IMR-90 (cell line): ENCODE data around the gene PRR23E. TPM values are rescaled to one million over a fixed set of nuclear protein-coding genes. Genes with fewer than 3 reads are reported as not detected.

Experiments
- ATAC-seq: fragments of 200-7000 bp; cut with Tn5 transposase; 2 replicates; pipeline ENCODE4 v1.9.1; 2020; ENCODE audit warnings: low read depth, mild to moderate bottlenecking, moderate library complexity
- BruUV-seq: library from RNA; stranded (reverse); fragments of 400-500 nt; replicated peaks from 2 replicates; lab custom pipeline; 2021; lab: Mats Ljungman, UMichigan
- CTCF ChIA-PET: fragments of 300-600 bp; formaldehyde crosslinking; extraction: SDS; loops from one replicate; lab custom pipeline; 2021; ENCODE audit warnings: antibody characterized with exemption; lab: Yijun Ruan, JAX
- POLR2A ChIA-PET: fragments of 300-600 bp; sonication (Branson Sonifier 250); formaldehyde crosslinking; loops from one replicate; lab custom pipeline; 2022; ENCODE audit warnings: antibody characterized with exemption; ENCODE audit not compliant: unreplicated experiment; lab: Charles Lee
- DNase-seq: peaks from one replicate; pipeline ENCODE4 v3.0.0; 2013
- H2AFZ ChIP-seq: replicated peaks from 2 replicates; pipeline ENCODE3; 2013; ENCODE audit warnings: low read length, mild to moderate bottlenecking; ENCODE audit not compliant: poor library complexity
- H2AK5ac ChIP-seq: 2 replicates; pipeline ENCODE4 v1.6.1; 2013; ENCODE audit warnings: low read depth, low read length, inconsistent platforms
- H2AK9ac ChIP-seq: replicated peaks from 2 replicates; pipeline ENCODE3; 2013; ENCODE audit warnings: mild to moderate bottlenecking, low read depth, low read length, moderate library complexity; ENCODE audit not compliant: poor library complexity
- H2BK120ac ChIP-seq: 2 replicates; pipeline ENCODE4 v1.6.1; 2013; ENCODE audit warnings: low read depth, low read length, inconsistent platforms
- H2BK15ac ChIP-seq: 3 replicates; pipeline ENCODE4 v1.6.1; 2013; ENCODE audit warnings: low read depth, low read length, inconsistent platforms
- H2BK20ac ChIP-seq: 2 replicates; pipeline ENCODE4 v1.6.1; 2013; ENCODE audit warnings: low read depth, mild to moderate bottlenecking, inconsistent platforms, low read length, moderate library complexity
- H2BK5ac ChIP-seq: 2 replicates; pipeline ENCODE4 v1.6.1; 2013; ENCODE audit warnings: mild to moderate bottlenecking, low read depth, low read length, inconsistent platforms; ENCODE audit not compliant: poor library complexity, severe bottlenecking
- H3K14ac ChIP-seq: replicated peaks from 2 replicates; pipeline ENCODE4 v1.6.1; 2013; ENCODE audit warnings: low read depth, low read length, inconsistent platforms
- H3K18ac ChIP-seq: 2 replicates; pipeline ENCODE4 v1.6.1; 2013; ENCODE audit warnings: low read depth, low read length, control low read depth
- H3K23ac ChIP-seq: 2 replicates; pipeline ENCODE4 v1.6.1; 2013; ENCODE audit warnings: low read depth, low read length, inconsistent platforms
- H3K27ac ChIP-seq: 2 replicates; pipeline ENCODE4 v1.5.1; 2013; ENCODE audit warnings: mild to moderate bottlenecking, control low read depth, low read length; ENCODE audit not compliant: insufficient read depth
- H3K27me3 ChIP-seq: 2 replicates; pipeline ENCODE4 v1.6.1; 2013; ENCODE audit warnings: low read length; ENCODE audit not compliant: control insufficient read depth, insufficient read depth
- H3K36me3 ChIP-seq: 2 replicates; pipeline ENCODE4 v1.6.1; 2013; ENCODE audit warnings: low read length, mixed read lengths; ENCODE audit not compliant: control insufficient read depth, insufficient read depth
- H3K4ac ChIP-seq: 2 replicates; pipeline ENCODE4 v1.6.1; 2013; ENCODE audit warnings: low read depth, low read length, inconsistent platforms
- H3K4me1 ChIP-seq: 2 replicates; pipeline ENCODE4 v1.6.1; 2013; ENCODE audit warnings: low read length, mixed read lengths; ENCODE audit not compliant: control insufficient read depth, insufficient read depth
- H3K4me2 ChIP-seq: 2 replicates; pipeline ENCODE4 v1.6.1; 2013; ENCODE audit warnings: low read depth, mild to moderate bottlenecking, control low read depth, low read length, moderate library complexity
- H3K4me3 ChIP-seq: 2 replicates; pipeline ENCODE4 v1.5.1; 2013; ENCODE audit warnings: low read depth, mild to moderate bottlenecking, control low read depth, low read length, moderate library complexity; ENCODE audit not compliant: insufficient read depth
- H3K56ac ChIP-seq: 2 replicates; pipeline ENCODE4 v1.6.1; 2013; ENCODE audit warnings: low read length, inconsistent platforms; ENCODE audit not compliant: insufficient read depth; ENCODE audit errors: extremely low read depth
- H3K79me1 ChIP-seq, 2 experiments: 2 replicates each; pipeline ENCODE4 v1.6.1; 2013; ENCODE audit warnings: low read length in 2 of 2, inconsistent platforms in 1 of 2, low read depth in 1 of 2
- H3K9ac ChIP-seq: 2 replicates; pipeline ENCODE4 v1.6.1; 2013; ENCODE audit warnings: low read depth, low read length, control low read depth
- H3K9me1 ChIP-seq: 2 replicates; pipeline ENCODE4 v1.6.1; 2013; ENCODE audit warnings: low read length, inconsistent platforms; ENCODE audit not compliant: insufficient read depth
- H3K9me3 ChIP-seq: 2 replicates; pipeline ENCODE4 v1.6.1; 2013; ENCODE audit warnings: low read length; ENCODE audit not compliant: control insufficient read depth, insufficient read depth
- H4K20me1 ChIP-seq: 2 replicates; pipeline ENCODE4 v1.6.1; 2013; ENCODE audit warnings: low read length, inconsistent platforms; ENCODE audit not compliant: insufficient read depth
- H4K5ac ChIP-seq: 2 replicates; pipeline ENCODE4 v1.6.1; 2013; ENCODE audit warnings: mild to moderate bottlenecking, low read depth, low read length, control low read depth
- H4K8ac ChIP-seq, 2 experiments: 2 replicates each; pipeline ENCODE4 v1.6.1; 2013; ENCODE audit warnings: low read depth in 2 of 2, low read length in 2 of 2, control low read depth in 1 of 2, inconsistent platforms in 1 of 2
- H4K91ac ChIP-seq: 2 replicates; pipeline ENCODE4 v1.6.1; 2013; ENCODE audit warnings: low read depth, low read length, inconsistent platforms; ENCODE audit not compliant: insufficient read depth
- BHLHE40 ChIP-seq: fragments of 150-350 bp; IDR thresholded peaks from 2 replicates; pipeline ENCODE4 v1.6.1; 2016; ENCODE audit warnings: mild to moderate bottlenecking, low read depth, low read length
- CEBPB ChIP-seq: IDR thresholded peaks from 2 replicates; pipeline ENCODE4 v1.6.1; 2012; ENCODE audit warnings: low read depth, low read length, improper control_type of control experiment
- CHD1 ChIP-seq: IDR thresholded peaks from 2 replicates; pipeline ENCODE4 v1.6.1; 2012; ENCODE audit warnings: low read depth, low read length, improper control_type of control experiment
- CTCF ChIP-seq: conservative IDR thresholded peaks from 2 replicates; pipeline ENCODE4 v1.5.1; 2012; ENCODE audit warnings: mild to moderate bottlenecking, low read depth, low read length, improper control_type of control experiment
- ELK1 ChIP-seq: fragments of 150-350 bp; IDR thresholded peaks from 2 replicates; pipeline ENCODE4 v1.6.1; 2016; ENCODE audit warnings: low read depth, mild to moderate bottlenecking, low read length, moderate library complexity, borderline replicate concordance
- FOS ChIP-seq: fragments of 150-350 bp; IDR thresholded peaks from 2 replicates; pipeline ENCODE4 v1.6.1; 2016; ENCODE audit warnings: low read depth, low read length
- MAFK ChIP-seq: IDR thresholded peaks from 2 replicates; pipeline ENCODE4 v1.6.1; 2012; ENCODE audit warnings: low read depth, low read length, improper control_type of control experiment
- MAZ ChIP-seq: IDR thresholded peaks from 2 replicates; pipeline ENCODE4 v1.6.1; 2012; ENCODE audit warnings: low read depth, mild to moderate bottlenecking, low read length, improper control_type of control experiment, moderate library complexity, borderline replicate concordance
- MXI1 ChIP-seq: IDR thresholded peaks from 2 replicates; pipeline ENCODE4 v1.6.1; 2012; ENCODE audit warnings: low read depth, mild to moderate bottlenecking, low read length, moderate library complexity, borderline replicate concordance
- NFE2L2 ChIP-seq: fragments of 150-350 bp; IDR thresholded peaks from 2 replicates; pipeline ENCODE4 v1.6.1; 2016; ENCODE audit warnings: low read depth, mild to moderate bottlenecking, low read length
- POLR2A ChIP-seq: IDR thresholded peaks from 2 replicates; pipeline ENCODE4 v1.6.1; 2012; ENCODE audit warnings: mild to moderate bottlenecking, low read depth, low read length
- RAD21 ChIP-seq: IDR thresholded peaks from 2 replicates; pipeline ENCODE4 v1.6.1; 2012; ENCODE audit warnings: low read length, improper control_type of control experiment
- RCOR1 ChIP-seq: IDR thresholded peaks from 2 replicates; pipeline ENCODE4 v1.6.1; 2012; ENCODE audit warnings: mild to moderate bottlenecking, low read length, improper control_type of control experiment; ENCODE audit not compliant: insufficient replicate concordance
- RFX5 ChIP-seq: IDR thresholded peaks from 2 replicates; pipeline ENCODE4 v1.8.0; 2012; ENCODE audit warnings: low read depth, mild to moderate bottlenecking, low read length, moderate library complexity
- SMC3 ChIP-seq: fragments of 150-350 bp; IDR thresholded peaks from 2 replicates; pipeline ENCODE4 v1.6.1; 2016; ENCODE audit warnings: low read depth, mild to moderate bottlenecking, antibody characterized with exemption, low read length, moderate library complexity
- USF2 ChIP-seq: fragments of 150-350 bp; IDR thresholded peaks from 2 replicates; pipeline ENCODE4 v1.6.1; 2017; ENCODE audit warnings: mild to moderate bottlenecking, antibody characterized with exemption, low read length, low read depth
- WGBS, 2 experiments: methylation state at CpG; one replicate each; pipeline versions ENCODE4 v1.1.5 to v1.1.7; 2013; ENCODE audit warnings: missing lambda C conversion rate in 2 of 2; ENCODE audit not compliant: insufficient read length in 1 of 2; ENCODE audit errors: extremely low coverage in 2 of 2; 5-methylcytosine and 5-hydroxymethylcytosine counted together
- dilution Hi-C: fragments of 300-500 bp; cut with HindIII; formaldehyde crosslinking; loops from one replicate; pipeline ENCODE4 v1.14.3; 2018; ENCODE audit warnings: low sequenced_read_pairs; ENCODE audit not compliant: unreplicated experiment
- in situ Hi-C: fragments of 300-500 bp; cut with MboI; formaldehyde crosslinking; loops from 3 replicates; pipeline ENCODE4 v1.14.3; 2019; ENCODE audit warnings: low sequenced_read_pairs, inconsistent platforms, mixed read lengths
- intact Hi-C: fragments of 100-400 bp; cut with micrococcal nuclease; formaldehyde crosslinking; loops from 2 replicates; pipeline ENCODE4 v1.10.0; 2022
- polyA plus RNA-seq, 3 experiments: library from polyadenylated mRNA; depleted of rRNA; stranded (reverse); fragments of >200 nt; gene quantifications; 2 replicates each; pipeline ENCODE4 v1.2.3, GENCODE V29; 2012; ENCODE audit warnings: low replicate concordance in 1 of 3
- total RNA-seq: library from RNA; depleted of rRNA; stranded (reverse); fragments of >200 nt; gene quantifications from 2 replicates; pipeline ENCODE4 v1.2.3, GENCODE V29; 2012

The PRR23E gene
- total and polyA plus RNA-seq, 2 of the 4 experiments (the other 2 are of a cell fraction) = not detected

GRCh38 chr3:127247292-127247691 is 54.4 kb downstream of the PRR23E start:
- no peak overlapping the region for H3K4ac ChIP-seq
- H3K36me3 ChIP-seq = no peaks in the 10 kb centered on the region
- no CpG with 5 or more reads among the region's 1 CpG for WGBS, 2 experiments
- H2AFZ ChIP-seq = no peak overlapping the region
- H2BK15ac ChIP-seq = no peak overlapping the region
- no peak overlapping the region for H2AK5ac ChIP-seq
- no peak overlapping the region for H4K8ac ChIP-seq
- dilution Hi-C loops (no loop called here), in situ Hi-C loops (no loop called here), intact Hi-C loops (no loop called here)
- DNase-seq = no peak
- no peak overlapping the region for H2AK9ac ChIP-seq
- H4K91ac ChIP-seq = no peak overlapping the region
- BruUV-seq = no TSS peak
- H3K9ac ChIP-seq = no peak overlapping the region
- H2BK5ac ChIP-seq = no peak overlapping the region
- no peaks in the 10 kb centered on the region for H4K20me1 ChIP-seq
- ChIA-PET CTCF (no interaction called here), POLR2A (no interaction called here)
- TF ChIP-seq CEBPB (no peak), BHLHE40 (no peak), NFE2L2 (no peak), POLR2A (no peak), MAZ (no peak), FOS (no peak), ELK1 (no peak), USF2 (no peak), SMC3 (no peak), CTCF (no peak), MAFK (no peak), CHD1 (no peak), RCOR1 (no peak), RFX5 (no peak), RAD21 (no peak), MXI1 (no peak)
- H4K5ac ChIP-seq = no peak overlapping the region
- no peak overlapping the region for H3K4me3 ChIP-seq
- H3K23ac ChIP-seq = no peak overlapping the region
- H3K9me1 ChIP-seq = no peaks in the 10 kb centered on the region
- H3K79me1 ChIP-seq = no peaks in the 10 kb centered on the region
- H3K56ac ChIP-seq = no peak overlapping the region
- H3K9me3 ChIP-seq = peaks cover 1% of the 10 kb centered on the region; the same call in 1 of the 2 replicates
- H2BK20ac ChIP-seq = no peak overlapping the region
- H3K14ac ChIP-seq = no peak overlapping the region
- no peaks in the 10 kb centered on the region for H3K27me3 ChIP-seq
- no peak for ATAC-seq
- no peak overlapping the region for H3K4me2 ChIP-seq
- no peak overlapping the region for H2BK120ac ChIP-seq
- H3K4me1 ChIP-seq = no peaks in the 10 kb centered on the region
- H3K27ac ChIP-seq = no peak overlapping the region
- no peak overlapping the region for H3K18ac ChIP-seq
